COR-L47 (cell line): ENCODE data around the gene SLC29A2.
"Not testable (repeated sequence)": the region's sequence is repeated elsewhere in the genome, so short reads cannot be mapped to it uniquely, and the experiment has no call there.

Experiments
- DNase-seq: peaks from one replicate; lab custom pipeline; 2025; lab: John Stamatoyannopoulos, UW

Gene SLC29A2

GRCh38 chr11:66386171-66387069 is 14.9 kb upstream of the SLC29A2 start:
- peak; percentile 82 for DNase-seq

- not testable (repeated sequence) for DNase-seq
These were observed 12.8 kb upstream of the SLC29A2 start for GRCh38 chr11:66384316-66384715.

- not testable (repeated sequence) for DNase-seq
These were observed 8.7 kb upstream of the SLC29A2 start for GRCh38 chr11:66380264-66380663.

GRCh38 chr11:66373690-66374287 is 2.2 kb upstream of the SLC29A2 start:
- DNase-seq = not testable (repeated sequence)

GRCh38 chr11:66373265-66373664 is 1.7 kb upstream of the SLC29A2 start:
- DNase-seq = no peak

GRCh38 chr11:66369073-66369894 is 2.3 kb downstream of the SLC29A2 start:
- DNase-seq = no peak

- DNase-seq = no peak
These were observed 3.1 kb downstream of the SLC29A2 start for GRCh38 chr11:66368484-66368883.

GRCh38 chr11:66367561-66368312 is 3.8 kb downstream of the SLC29A2 start:
- no peak for DNase-seq

- no peak for DNase-seq
These were observed 4.6 kb downstream of the SLC29A2 start for GRCh38 chr11:66366844-66367477.

GRCh38 chr11:66365711-66366619 is 5.6 kb downstream of the SLC29A2 start:
- no peak for DNase-seq

- no peak for DNase-seq
These were observed 6.4 kb downstream of the SLC29A2 start for GRCh38 chr11:66365166-66365565.

- no peak for DNase-seq
These were observed 7.6 kb downstream of the SLC29A2 start for GRCh38 chr11:66363805-66364535.

- DNase-seq = no peak
These were observed 8.4 kb downstream of the SLC29A2 start for GRCh38 chr11:66363187-66363601.

- DNase-seq = no peak
These were observed 8.9 kb downstream of the SLC29A2 start for GRCh38 chr11:66362481-66363147.

- DNase-seq = no peak
These were observed 10.0 kb downstream of the SLC29A2 start for GRCh38 chr11:66361502-66361941.

- no peak for DNase-seq
These were observed 11.0 kb downstream of the SLC29A2 start for GRCh38 chr11:66360406-66361073.

- no peak for DNase-seq
These were observed 11.9 kb downstream of the SLC29A2 start for GRCh38 chr11:66359662-66360087.

GRCh38 chr11:66350560-66351235 is 20.9 kb downstream of the SLC29A2 start:
- not testable (repeated sequence) for DNase-seq
